ENCODE measurements around the gene ST6GALNAC2. TPM values are rescaled to one million over a fixed set of nuclear protein-coding genes. Genes with fewer than 3 reads are reported as not detected.

The ST6GALNAC2 gene
- total RNA-seq, 4 donors from 2014 or later = 5.4 to 27.1 (median 10.6) TPM

- Histone ChIP-seq H3K4me1 (peaks cover 0 to 77% (median 53%) of the 10 kb centered on the region in 3 donors), H3K27ac (peak overlapping the region in 3 of 4 donors; percentile 84 to 94 (median 87)), H3K27me3 (peaks cover 50% of the 10 kb centered on the region), H3K4me3 (no peak overlapping the region), H3K9me3 (no peaks in the 10 kb centered on the region), H3K36me3 (no peaks in the 10 kb centered on the region)
- TF ChIP-seq EP300 (IDR thresholded peaks at IDR 0.05) (no peak), CTCF (IDR thresholded peaks at IDR 0.05) (no peak), POLR2AphosphoS5 (IDR thresholded peaks at IDR 0.05) (no peak), POLR2A (IDR thresholded peaks at IDR 0.05) (no peak)
- no peak for ATAC-seq
- 84 to 100% methylated on average over 1 to 7 of the region's 8 CpGs for WGBS, 2 donors (ENCODE audit: low coverage in 1 of 2)
Observed at GRCh38 chr17:76532072-76532651, 53.5 kb downstream of the ST6GALNAC2 start.

- TF ChIP-seq POLR2A (IDR thresholded peaks at IDR 0.05) = no peak
- no peak for TF ChIP-seq EP300 (IDR thresholded peaks at IDR 0.05)
- TF ChIP-seq POLR2AphosphoS5 (IDR thresholded peaks at IDR 0.05) = no peak
- no peak for TF ChIP-seq CTCF (IDR thresholded peaks at IDR 0.05)
- no peak for ATAC-seq
- Histone ChIP-seq H3K4me3 (no peak overlapping the region), H3K27me3 (peaks cover 44% of the 10 kb centered on the region), H3K27ac (peak overlapping the region in 3 of 4 donors; percentile 84 to 94 (median 87)), H3K9me3 (no peaks in the 10 kb centered on the region), H3K4me1 (peaks cover 0 to 76% (median 53%) of the 10 kb centered on the region in 3 donors), H3K36me3 (no peaks in the 10 kb centered on the region)
- WGBS, 2 donors (ENCODE audit: low coverage in 1 of 2) = 90% methylated on average over 4 of the region's 18 CpGs; no CpG with 5 or more reads in 1 of the 2 donors
Observed at GRCh38 chr17:76531486-76532038, 54.1 kb downstream of the ST6GALNAC2 start.

GRCh38 chr17:76530811-76531485 lies 54.7 kb downstream of the ST6GALNAC2 start:
- Histone ChIP-seq H3K4me3 (no peak overlapping the region), H3K36me3 (no peaks in the 10 kb centered on the region), H3K9me3 (no peaks in the 10 kb centered on the region), H3K27me3 (peaks cover 38% of the 10 kb centered on the region), H3K4me1 (peaks cover 0 to 70% (median 50%) of the 10 kb centered on the region in 3 donors), H3K27ac (peak overlapping the region; percentile 1 to 94 (median 86))
- no peak for TF ChIP-seq CTCF (IDR thresholded peaks at IDR 0.05)
- no peak for TF ChIP-seq EP300 (IDR thresholded peaks at IDR 0.05)
- no peak for TF ChIP-seq POLR2A (IDR thresholded peaks at IDR 0.05)
- no peak for TF ChIP-seq POLR2AphosphoS5 (IDR thresholded peaks at IDR 0.05)
- WGBS, 2 donors (ENCODE audit: low coverage in 1 of 2) = no CpG with 5 or more reads among the region's 32 CpGs
- no peak for ATAC-seq

- peak overlapping the region in 1 of 2 donors; percentile 12 for H3K4me3 ChIP-seq
- no peak for TF ChIP-seq CTCF (IDR thresholded peaks at IDR 0.05)
- TF ChIP-seq POLR2A (IDR thresholded peaks at IDR 0.05) = peak in 1 of 2 donors; percentile 11
- WGBS, 2 donors (ENCODE audit: low coverage in 1 of 2) = 50% methylated on average over 6 of the region's 23 CpGs; no CpG with 5 or more reads in 1 of the 2 donors
- no peaks in the 10 kb centered on the region for H3K36me3 ChIP-seq
- peaks cover 31% of the 10 kb centered on the region for H3K27me3 ChIP-seq
- H3K9me3 ChIP-seq = no peaks in the 10 kb centered on the region
- H3K4me1 ChIP-seq = peaks cover 0 to 64% (median 47%) of the 10 kb centered on the region in 3 donors
- peak; percentile 60 for ATAC-seq
- peak overlapping the region; percentile 1 to 94 (median 86) for H3K27ac ChIP-seq
Observed at GRCh38 chr17:76530095-76530723, 55.5 kb downstream of the ST6GALNAC2 start.
